ENCODE measurements around the gene TMEM62.
"Not testable (repeated sequence)": the region's sequence is repeated elsewhere in the genome, so short reads cannot be mapped to it uniquely, and the experiment has no call there.

Gene TMEM62

DNA sequence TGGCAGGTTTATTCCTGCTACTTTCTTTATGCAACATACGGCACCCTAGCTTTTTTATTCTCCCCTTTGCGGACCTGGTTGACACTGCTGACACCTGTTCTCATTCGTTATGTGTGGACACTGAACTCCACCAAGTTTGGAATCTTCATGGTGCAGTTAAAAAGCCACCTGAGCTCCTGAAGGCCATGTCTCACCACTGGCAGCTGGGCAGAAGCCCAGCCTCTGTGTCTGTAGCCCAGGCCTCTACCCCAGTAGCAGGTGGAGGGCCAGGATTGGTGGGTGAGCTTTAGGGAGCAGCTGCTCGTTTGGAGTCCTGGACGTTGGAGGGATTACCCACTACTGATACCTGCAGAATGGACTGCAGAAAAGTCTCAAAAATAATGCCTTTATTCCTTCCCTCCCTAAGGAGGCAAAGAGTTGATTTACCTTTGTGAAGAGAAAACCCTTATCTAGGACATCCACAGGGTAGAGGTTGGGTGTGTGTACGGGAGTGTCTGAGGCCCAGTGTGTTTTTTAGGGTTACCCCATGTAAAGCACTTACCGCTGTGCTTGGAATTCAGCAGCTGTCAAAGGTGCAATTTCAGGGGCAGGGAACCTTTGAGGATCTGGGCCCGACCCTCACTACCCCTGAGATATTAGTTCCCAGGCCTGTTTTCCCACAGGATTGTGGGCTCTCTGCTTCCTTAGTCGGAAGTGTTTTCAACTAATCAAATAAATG is 51.2 kb downstream of the TMEM62 start:
- DNase-seq = no peak

DNA sequence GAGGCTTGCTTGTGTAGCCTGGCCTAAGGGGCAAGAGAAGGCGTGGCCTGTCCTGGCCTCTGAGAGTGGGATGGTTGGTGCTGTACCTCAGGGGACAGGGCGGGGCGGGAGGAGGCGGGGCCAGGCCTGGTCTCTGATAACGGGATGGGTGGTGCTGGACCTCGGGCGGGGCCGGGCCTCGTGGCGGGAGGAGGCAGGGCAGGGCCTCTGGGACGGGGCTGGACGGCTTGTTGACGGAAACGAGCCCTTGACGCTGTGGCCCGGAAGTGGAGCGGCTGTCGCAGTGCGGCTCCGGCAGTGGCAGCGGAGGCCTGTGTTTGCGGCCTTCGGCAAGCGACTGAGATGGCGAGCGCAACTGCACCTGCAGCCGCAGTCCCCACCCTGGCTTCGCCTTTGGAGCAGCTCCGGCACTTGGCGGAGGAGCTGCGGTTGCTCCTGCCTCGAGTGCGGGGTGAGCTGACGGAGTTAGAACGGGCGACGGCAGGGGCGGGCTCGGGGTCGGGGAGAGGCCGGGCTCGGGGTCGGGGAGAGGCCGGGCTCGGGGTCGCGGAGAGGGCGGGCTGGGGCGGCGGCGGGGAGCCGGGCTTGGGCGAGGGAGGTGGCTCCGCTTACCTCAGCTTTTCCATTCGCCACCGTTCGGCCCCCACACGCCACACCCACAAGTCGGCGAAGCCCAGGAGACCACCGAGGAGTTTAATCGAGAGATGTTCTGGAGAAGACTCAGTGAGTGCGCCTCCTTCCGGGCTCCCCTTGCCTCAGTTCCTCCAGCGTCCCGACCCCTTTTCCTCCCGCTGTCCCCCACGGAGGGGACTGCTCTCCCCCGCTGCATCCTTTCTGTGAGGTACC is 52.0 kb downstream of the TMEM62 start, which contains the start of gene CCNDBP1:
TSS of gene CCNDBP1 (plus strand) at position 247 of the 846 bp plus-strand sequence. CDS start at position 343, 96 bp downstream.
- peak; percentile 66 for DNase-seq

DNA sequence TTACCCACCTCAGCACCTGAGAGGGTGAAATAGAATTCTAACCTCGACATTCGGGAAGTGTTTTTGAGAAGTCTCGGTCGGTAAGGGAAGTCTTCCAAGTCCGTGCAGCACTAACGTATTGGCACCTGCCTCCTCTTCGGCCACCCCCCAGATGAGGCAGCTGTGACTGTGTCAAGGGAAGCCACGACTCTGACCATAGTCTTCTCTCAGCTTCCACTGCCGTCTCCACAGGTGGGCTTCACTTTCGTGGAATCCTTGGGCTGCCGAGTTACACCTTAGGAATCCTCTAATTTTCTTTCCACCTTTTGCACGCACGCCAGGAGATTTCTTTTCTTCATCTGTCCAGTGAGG is 52.6 kb downstream of the TMEM62 start:
- no peak for DNase-seq

DNA sequence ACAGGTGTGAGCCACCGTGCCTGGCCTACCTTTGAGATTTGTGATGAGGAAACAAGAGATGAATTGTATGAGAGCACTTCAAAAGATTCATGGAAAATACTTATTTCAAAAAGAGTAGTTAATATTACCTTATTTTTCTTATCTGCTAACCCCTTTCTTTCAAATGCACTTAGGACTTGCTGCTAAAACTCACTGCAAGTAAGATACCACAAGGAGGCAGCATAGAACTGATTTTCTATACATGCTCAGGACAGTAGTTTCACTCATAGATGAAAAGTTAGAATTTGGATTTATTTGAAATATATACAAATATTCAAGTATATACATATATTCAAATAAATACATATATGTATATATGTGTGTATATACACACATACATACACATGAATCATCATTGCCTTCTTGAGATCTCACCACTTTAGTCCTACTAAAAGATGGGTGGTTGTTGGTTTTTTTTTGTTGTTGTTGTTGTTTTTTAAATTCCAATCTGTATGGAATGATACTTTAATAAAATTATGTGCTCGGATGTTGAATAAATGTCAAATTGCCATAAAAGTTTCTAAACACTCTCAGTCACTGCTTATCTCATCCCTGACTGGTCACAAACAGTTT is 54.3 kb downstream of the TMEM62 start:
- DNase-seq = peak; percentile 42

DNA sequence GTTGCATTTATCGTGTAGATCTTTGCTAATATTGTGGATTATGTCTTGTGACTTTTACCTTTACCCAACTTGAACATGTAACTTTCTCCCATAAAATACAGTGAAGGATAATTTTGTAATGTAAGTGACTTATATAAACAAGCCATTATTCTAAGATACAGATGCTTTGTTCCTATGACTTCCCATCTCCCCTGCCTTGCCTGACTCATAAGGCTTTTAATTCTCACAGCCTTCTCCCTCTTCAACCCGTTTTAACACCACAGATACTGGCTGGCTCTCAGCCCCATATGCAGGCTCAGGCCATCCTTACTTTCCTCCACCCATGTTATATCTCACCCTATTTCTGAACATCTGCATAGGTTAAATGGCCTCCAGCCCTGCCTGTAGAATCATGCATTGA is 55.9 kb downstream of the TMEM62 start:
- no peak for DNase-seq

DNA sequence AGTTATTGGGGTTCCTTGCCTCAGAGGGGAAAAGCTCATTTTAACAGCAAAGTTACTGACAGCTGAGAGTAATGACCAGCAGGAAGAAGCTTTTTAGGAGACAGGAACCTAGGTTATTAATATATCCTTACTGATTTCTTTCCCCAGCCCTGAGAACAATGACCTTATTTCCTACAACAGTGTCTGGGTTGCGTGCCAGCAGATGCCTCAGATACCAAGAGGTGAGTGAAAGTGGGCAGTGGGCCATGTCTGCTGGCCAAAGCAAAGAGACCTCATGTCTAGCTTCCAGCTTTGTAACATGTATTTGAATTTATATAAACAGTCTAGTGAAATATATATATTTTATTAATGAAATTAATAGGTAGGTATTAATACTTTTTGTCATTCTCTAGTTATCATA is 56.8 kb downstream of the TMEM62 start:
- no peak for DNase-seq

DNA sequence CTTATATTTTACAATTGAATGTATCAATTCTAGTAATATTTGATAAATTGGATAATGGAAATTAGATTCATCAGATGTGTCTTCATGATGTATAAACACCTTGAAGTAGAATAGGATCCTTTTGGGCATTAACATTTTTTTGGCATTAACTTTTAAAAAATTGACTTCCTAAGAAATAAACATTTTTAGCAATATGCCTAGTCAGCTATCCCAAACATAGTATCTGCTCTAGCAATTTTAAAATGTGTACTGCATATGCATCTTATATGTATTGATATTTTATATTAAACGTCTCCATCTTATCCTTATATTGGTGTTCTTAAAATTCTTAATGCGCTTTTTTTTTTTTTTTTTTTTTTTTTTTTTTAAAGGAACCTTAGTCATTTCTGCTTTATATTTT is 60.3 kb downstream of the TMEM62 start:
- no peak for DNase-seq

DNA sequence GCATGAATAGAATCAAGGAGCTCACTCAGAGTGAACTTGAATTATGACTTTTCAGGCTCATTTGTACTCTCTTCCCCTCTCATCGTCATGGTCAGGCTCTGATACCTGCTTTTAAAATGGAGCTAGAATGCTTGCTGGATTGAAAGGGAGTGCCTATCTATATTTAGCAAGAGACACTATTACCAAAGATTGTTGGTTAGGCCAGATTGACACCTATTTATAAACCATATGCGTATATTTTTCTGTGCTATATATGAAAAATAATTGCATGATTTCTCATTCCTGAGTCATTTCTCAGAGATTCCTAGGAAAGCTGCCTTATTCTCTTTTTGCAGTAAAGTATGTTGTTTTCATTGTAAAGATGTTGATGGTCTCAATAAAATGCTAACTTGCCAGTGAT is 61.4 kb downstream of the TMEM62 start:
- DNase-seq = no peak

DNA sequence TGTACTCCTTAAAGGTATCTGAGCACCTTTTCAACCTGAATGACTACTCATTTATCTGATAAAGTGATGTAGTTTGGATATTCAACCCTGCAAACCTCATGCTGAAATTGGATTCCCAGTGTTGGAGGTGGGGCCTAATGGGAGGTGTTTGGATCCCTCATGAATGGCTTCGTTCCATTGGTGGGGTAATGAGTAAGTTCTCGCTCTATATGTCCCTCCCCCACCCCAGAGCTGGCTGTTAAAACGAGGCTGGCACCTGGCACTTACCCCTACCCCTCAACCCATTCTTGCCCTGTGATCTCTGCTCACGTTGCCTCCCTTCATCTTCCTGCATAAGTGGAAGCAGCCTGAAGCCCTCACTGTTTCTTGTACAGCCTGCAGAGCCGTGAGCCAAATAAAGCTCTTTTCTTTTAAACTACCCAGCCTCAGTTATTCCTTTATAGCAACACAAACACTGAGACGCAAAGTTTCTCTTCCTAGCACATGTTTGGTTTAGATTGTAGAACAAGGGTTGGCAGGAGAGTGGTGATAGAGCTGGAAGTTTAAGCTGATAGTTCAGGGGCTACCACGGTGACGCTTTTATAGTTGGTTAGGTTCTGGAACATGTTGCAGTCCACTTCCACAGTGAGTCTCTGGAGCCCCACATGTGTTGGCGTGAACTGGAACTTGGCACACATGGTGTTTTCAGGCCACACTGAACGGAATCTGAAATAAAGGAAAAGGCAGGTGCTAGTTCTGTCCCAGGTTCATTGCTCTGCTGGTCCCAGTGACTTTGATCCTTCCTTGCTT is 63.6 kb downstream of the TMEM62 start:
- DNase-seq = no peak

DNA sequence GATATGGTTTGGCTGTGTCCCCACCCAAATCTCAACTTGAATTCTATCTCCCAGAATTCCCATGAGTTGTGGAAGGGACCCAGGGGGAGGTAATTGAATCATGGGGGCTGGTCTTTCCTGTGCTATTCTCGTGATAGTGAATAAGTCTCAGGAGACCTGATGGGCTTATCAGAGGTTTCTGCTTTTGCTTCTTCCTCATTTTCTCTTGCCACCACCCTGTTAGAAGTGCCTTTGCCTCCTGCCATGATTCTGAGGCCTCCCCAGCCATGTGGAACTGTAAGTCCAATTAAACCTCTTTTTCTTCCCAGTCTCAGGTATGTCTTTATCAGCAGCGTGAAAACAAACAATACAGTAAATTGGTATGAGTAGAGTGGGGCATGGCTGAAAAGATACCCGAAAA is 64.4 kb downstream of the TMEM62 start:
- not testable (repeated sequence) for DNase-seq

DNA sequence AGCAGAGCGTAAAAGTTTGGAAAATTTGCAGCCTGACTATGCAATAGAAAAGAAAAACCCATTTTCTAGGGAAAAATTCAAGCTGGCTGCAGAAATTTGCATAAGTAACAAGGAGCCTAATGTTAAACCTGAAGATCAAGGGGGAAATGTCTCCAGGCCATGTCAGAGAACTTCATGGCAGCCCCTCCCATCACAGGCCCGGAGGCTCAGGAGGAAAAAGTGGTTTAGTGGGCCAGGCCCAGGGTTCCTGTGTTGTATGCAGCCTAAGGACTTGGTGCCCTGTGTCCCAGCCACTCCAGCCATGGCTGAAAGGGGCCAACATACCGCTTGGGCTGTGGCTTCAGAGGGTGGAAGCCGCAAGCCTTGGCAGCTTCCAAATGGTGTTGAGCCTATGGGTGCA is 65.2 kb downstream of the TMEM62 start:
- DNase-seq = not testable (repeated sequence)

DNA sequence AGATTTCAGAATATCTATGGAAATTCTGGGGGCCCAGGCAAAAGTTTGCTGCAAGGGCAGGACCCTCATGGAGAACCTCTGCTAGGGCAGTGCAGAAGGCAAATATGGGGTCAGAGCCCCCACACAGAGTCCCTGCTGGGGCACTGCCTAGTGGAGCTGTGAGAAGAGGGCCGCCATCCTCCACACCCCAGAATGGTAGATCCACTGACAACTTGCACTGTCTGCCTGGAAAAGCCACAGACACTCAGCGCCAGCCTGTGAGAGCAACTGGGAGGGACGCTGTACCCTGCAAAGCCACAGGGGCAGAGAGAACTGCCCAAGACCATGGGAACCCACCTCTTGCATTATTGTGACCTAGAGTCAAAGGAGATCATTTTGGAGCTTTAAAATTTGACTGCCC is 65.6 kb downstream of the TMEM62 start:
- no peak for DNase-seq

DNA sequence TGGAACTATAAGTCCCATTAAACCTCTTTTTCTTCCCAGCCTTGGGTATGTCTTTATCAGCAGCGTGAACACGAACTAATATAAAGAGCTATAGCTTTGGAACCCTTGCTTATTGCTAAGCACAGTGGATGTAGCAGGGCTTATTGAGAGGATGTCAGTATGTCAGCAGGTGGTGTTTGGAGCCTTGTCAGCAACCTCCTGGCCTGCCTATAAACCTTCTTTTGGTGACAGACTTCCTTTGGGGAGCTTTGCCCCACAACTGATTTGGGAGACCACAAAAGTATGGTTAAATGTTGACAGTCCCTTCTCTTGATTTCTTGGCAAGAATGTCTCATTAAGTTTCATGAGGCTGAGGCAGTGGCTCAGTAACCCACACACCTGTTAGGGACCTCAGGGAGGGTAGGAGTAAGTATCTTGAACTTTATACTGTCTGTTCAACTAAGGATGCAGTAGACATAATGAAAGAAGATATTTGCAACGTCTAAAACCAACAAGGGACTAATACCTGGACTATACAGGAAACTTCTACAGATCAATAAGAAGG is 66.6 kb downstream of the TMEM62 start:
- no peak for DNase-seq

DNA sequence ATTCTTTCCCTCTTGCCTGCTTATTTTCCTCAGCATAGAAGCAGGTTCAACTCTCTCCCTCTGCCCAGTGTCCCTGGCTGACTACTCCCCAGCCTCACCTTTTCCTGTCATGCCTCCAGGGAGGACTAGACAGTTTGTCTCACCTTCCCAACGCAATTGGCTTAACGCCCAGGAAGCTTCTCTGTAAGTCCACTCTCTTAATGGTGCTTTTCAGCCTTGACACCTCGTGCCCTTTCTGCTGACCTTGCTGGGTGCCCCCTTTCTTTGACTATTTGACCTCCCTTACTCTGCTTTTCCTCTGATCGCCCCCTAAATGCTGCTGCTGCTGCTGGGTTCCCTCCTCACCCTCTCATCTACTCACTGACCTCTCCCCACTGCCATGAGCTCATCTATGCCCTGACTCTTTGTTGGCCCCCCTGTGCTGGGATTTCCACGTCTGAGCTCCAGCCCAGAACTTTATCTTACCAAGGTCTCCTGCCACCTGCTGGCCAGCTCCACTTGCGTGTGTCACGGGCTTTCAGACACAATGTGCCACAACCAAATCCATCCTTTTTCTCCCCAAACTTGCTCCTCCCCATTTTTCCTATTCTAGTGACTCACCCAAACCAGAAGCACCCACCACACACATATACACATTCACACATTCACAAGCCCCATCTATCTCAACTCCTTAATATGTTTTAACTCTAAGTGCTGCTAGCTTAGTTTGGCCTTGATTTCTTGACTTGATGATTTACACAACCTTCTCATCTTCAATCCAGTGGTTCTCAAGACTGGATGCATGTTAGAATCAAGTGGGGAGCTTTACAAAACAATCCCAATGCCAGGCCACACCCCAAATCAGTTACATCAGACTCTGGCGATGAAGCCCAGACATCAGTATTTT is 70.9 kb downstream of the TMEM62 start:
- DNase-seq = no peak

DNA sequence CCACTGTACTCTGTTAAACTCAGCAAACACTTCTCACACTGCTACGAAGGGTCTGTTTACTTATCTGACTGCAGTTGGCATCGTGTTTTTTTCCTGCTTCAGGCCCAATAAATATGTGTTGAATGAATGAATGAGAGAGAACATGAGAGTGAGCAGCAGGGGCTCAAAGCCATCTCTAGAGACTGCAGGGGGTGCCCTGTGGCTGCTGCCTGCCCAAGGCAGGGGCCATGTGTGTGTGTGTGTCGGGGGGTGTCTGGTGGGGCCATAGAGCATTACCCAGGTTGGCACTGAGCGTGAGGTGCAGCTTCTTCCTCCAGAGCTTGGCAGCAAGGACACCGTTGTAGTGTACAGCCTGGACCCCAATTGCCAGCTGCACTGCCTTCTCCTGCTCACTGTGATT is 72.7 kb downstream of the TMEM62 start:
- no peak for DNase-seq

DNA sequence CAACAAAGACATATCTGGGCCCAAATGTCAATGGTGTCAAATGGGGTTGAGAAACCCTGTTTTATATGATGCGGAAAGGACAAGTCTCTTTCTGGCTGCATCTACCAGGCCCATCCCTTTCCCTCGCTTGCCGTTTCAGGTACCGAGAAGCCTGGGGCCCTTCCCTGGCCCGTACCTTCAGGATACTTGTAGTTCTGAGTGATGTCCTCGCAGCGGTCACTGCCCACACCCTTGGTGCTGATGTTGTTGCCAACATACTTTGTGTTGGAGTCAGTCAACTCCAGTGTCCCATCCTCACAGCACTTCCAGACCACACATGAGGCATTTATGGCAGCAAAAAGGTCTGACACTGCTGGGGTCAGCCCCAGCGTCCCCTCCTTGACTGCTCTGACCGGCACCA is 73.6 kb downstream of the TMEM62 start:
- no peak for DNase-seq

DNA sequence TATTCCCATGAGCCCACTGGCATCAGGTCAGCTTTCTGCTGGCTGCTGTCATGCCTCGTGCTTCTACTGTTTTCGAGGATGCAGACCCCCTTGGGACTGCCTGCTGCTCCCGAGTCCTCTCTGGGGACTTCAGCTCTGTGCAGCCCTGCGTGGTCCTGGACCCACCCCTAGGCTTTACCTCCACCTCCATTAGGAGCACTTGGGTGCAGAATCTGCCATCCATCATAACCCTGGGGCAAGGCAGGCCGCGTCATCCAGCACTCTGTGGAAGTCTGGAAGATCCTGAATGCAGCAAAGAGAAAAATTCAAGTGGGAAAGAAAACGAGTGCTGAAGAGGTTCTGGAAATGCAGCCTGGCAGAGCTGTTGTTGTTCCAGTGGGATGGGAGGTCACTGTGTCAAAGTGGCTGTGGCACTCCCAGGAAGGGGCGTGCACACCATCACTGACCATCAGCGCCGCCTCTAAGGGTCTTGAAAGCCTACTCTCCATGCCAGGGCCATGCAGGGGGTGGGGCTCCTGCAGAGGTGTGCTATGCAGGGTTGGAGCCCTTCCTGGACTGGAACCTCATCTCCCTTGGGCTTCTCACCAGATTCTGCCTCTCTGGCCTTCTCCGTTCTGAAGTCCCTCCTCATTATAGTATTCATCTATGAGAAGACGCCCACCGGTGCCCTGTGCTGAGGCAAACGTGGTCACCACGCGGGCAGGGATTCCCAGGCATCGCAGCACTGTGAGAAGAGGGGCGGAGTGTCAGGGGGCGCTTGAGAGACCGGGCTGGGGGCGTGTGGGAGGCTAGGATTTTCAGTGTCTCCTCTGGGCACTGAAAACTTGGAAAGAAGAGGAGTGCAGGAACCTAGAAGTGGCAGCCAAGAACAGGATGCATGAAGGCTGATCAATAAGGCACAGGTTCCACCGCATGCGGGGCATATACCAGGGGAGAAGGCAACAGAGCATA is 74.9 kb downstream of the TMEM62 start:
- no peak for DNase-seq

DNA sequence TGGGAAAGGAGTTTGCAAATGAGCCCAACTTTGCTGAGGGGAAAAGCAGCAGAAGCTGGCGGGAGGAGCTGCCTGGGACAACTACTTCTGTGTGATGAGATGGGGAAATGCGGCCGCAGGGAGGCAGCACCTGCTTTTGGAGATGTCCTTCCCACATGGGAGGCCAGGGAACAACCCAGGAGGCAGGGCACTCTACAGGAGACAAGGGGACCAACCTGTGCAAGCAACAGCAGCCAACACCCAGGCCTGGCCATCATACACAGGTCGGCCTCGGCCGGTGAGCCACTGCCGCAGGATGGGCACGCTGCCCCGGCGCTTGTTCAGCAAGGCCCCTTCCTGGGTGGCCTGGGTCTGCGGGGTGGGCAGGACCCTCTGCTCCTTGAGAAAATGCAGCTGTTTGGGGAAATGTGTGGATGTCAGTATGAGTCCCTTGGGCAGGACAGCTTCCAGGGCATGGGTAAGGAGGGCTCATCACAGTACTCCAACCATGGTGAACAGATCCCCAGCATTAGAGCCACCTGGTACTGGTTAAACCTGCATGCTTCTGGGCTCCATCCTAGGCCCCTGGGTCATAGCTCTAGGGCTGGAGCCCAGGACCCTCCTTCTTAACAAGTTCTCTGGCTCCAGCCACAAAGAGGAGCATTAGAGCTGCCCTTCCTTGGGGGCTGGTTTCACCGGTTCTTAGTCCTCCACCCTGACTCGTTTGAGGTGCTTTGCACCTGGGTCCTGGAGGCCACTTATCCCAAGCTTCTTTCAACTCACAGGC is 75.9 kb downstream of the TMEM62 start:
- no peak for DNase-seq

DNA sequence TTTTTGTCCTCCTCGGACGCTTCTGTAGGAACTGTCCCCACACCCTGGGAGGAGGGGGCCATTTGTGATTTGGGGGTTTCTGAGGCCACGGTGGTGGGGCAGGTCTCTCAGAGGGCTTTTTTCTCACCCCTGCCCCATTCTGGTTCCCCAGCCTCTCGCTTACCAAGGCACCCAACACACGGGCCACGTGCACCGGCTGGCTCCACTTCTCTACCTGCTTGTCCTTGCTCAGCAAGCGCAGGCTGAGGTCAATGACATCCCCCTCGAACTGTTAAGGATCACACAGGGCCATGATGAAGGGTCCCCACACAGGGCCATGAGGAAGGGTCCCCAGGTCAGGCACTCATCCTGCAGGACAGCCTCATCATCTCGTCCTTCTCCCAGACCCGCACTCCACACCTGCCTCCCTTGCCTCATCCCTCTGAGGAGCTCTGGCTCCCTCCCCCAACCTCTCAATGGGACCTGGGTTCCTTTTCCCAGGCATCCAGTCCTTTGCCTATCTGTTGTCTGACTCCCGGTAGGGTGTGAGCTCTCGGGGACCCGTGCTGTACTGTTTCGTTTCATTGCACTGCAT is 76.9 kb downstream of the TMEM62 start:
- DNase-seq = no peak
